Body of pancreas (tissue), 4 donors: Measurements from ENCODE around the gene MAGI1. TPM values are rescaled to one million over a fixed set of nuclear protein-coding genes. Genes with fewer than 3 reads are reported as not detected.

Source experiments
- ATAC-seq: fragments of 150-250 bp; one replicate; pipeline ENCODE4 v1.9.1; 2016
- DNase-seq, 4 donors: peaks; one replicate each; pipeline ENCODE4 v3.0.0-alpha.2; 2019
- H3K27ac ChIP-seq, 4 donors: fragments of 200-600 bp; sonication (generic); 1 replicate in 3 of 4; 2 replicates in 1 of 4; pipeline versions ENCODE4 v1.5.1 to v1.6.1; 2016 to 2019; ENCODE audit warnings: mild to moderate bottlenecking in 1 of 4, mixed read lengths in 1 of 4, moderate library complexity in 1 of 4
- H3K27me3 ChIP-seq, 2 donors: fragments of 200-600 bp; sonication (generic); one replicate each; pipeline ENCODE4 v1.6.0; 2016; ENCODE audit warnings: mild to moderate bottlenecking in 1 of 2
- H3K36me3 ChIP-seq, 2 donors: fragments of 200-600 bp; sonication (generic); replicated peaks in 1 of 2; 2 replicates each; pipeline ENCODE4 v1.5.1; 2016; ENCODE audit warnings: low read depth in 2 of 2; ENCODE audit not compliant: insufficient read depth in 1 of 2
- H3K4me1 ChIP-seq: fragments of 200-600 bp; sonication (generic); one replicate; pipeline ENCODE4 v1.6.0; 2016
- H3K4me3 ChIP-seq, 2 donors: fragments of 200-600 bp; sonication (generic); 1 replicate in 1 of 2; 2 replicates in 1 of 2; pipeline ENCODE4 v1.5.1; 2016 to 2019
- H3K9me3 ChIP-seq, 3 donors: fragments of 200-600 bp; sonication (generic); 1 replicate in 2 of 3; 2 replicates in 1 of 3; pipeline ENCODE4 v1.5.1; 2016
- POLR2A ChIP-seq, 3 donors: fragments of 450-650 bp; IDR thresholded peaks; one replicate each; pipeline ENCODE4 v1.6.1; 2016; ENCODE audit warnings: antibody characterized with exemption in 3 of 3, mild to moderate bottlenecking in 2 of 3
- WGBS, 2 donors: methylation state at CpG; one replicate each; pipeline ENCODE4 v1.1.5; 2017; 5-methylcytosine and 5-hydroxymethylcytosine counted together
- intact Hi-C: fragments of 100-400 bp; cut with DNase I; formaldehyde crosslinking; loops from one replicate; pipeline ENCODE4 v1.15.1; 2023
- total RNA-seq, 2 donors: library from RNA; depleted of rRNA; stranded (reverse); fragments of >200 nt; gene quantifications; one replicate each; pipeline ENCODE4 v1.1.0, GENCODE V29; 2016
- TF ChIP-seq, protein P1 (sequence below), 7 experiments: fragments of 450-650 bp in 4 of 7; fragments of 200-600 bp in 3 of 7; sonication (generic) in 3 of 7; IDR thresholded peaks; one replicate each; pipeline ENCODE4 v1.5.1; 2016 to 2019; ENCODE audit warnings: antibody characterized with exemption in 7 of 7

MAGI1 gene
- total RNA-seq, 2 donors from 2014 or later: 44.2 to 63.6 TPM

DNA sequence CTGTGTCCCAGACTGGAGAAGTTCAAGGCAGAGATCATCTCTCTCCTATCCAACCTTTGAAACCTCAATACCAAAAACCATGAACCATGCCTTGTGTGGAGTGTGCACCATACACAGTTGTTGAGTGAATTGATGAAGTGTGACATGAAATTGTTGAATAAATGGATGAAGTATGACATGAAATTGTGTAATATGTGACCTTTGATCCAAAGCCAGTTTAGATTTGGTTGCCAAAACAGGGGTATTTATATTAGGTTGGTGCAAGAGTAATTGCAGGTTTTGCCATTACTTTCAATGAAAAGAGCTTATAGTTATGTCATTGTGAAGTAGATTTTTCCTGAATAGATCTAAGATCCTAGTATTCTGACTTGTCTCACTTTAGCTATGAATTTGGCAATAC is 3.1 kb upstream of the MAGI1 start:
- Histone ChIP-seq H3K36me3 (no peaks in the 10 kb centered on the region), H3K4me3 (no peak overlapping the region), H3K27me3 (no peaks in the 10 kb centered on the region), H3K27ac (no peak overlapping the region), H3K4me1 (peaks cover 10% of the 10 kb centered on the region), H3K9me3 (no peaks in the 10 kb centered on the region)
- TF ChIP-seq POLR2A (IDR thresholded peaks at IDR 0.05): no peak
- TF ChIP-seq, protein P1, sequence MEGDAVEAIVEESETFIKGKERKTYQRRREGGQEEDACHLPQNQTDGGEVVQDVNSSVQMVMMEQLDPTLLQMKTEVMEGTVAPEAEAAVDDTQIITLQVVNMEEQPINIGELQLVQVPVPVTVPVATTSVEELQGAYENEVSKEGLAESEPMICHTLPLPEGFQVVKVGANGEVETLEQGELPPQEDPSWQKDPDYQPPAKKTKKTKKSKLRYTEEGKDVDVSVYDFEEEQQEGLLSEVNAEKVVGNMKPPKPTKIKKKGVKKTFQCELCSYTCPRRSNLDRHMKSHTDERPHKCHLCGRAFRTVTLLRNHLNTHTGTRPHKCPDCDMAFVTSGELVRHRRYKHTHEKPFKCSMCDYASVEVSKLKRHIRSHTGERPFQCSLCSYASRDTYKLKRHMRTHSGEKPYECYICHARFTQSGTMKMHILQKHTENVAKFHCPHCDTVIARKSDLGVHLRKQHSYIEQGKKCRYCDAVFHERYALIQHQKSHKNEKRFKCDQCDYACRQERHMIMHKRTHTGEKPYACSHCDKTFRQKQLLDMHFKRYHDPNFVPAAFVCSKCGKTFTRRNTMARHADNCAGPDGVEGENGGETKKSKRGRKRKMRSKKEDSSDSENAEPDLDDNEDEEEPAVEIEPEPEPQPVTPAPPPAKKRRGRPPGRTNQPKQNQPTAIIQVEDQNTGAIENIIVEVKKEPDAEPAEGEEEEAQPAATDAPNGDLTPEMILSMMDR (IDR thresholded peaks at IDR 0.05): no peak
- intact Hi-C loops: no loop called here
- ATAC-seq: no peak
- DNase-seq: no peak

DNA sequence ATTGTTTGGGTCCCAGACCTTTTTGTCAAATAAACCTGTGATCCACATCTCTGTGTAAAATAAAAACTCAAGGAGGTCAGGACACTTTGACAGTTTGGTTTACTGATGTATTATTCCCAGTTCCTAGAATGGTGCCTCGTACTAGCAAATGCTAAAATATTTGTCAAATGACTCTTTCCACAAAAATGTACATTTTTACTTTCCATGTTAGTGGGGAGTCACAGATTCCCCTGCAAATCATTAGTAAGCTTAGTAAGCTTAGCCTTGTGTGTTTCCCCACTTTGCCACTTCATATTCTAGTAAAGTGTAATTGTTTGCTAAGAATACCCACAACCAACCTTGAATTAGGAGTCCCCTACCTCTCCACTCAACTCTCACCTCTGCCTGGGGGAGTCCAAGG is 2.4 kb upstream of the MAGI1 start:
- peaks cover 17% of the 10 kb centered on the region for H3K4me1 ChIP-seq
- no peak overlapping the region for H3K4me3 ChIP-seq
- no peaks in the 10 kb centered on the region for H3K9me3 ChIP-seq
- WGBS, 2 donors: 88 to 93% methylated on average over 1 of the region's 1 CpG
- TF ChIP-seq, protein P1 (IDR thresholded peaks at IDR 0.05): no peak
- no peak for TF ChIP-seq POLR2A (IDR thresholded peaks at IDR 0.05)
- no peak overlapping the region for H3K27ac ChIP-seq
- no peaks in the 10 kb centered on the region for H3K27me3 ChIP-seq
- ATAC-seq (no peak), DNase-seq (no peak)
- intact Hi-C loops: no loop called here
- H3K36me3 ChIP-seq: no peaks in the 10 kb centered on the region

DNA sequence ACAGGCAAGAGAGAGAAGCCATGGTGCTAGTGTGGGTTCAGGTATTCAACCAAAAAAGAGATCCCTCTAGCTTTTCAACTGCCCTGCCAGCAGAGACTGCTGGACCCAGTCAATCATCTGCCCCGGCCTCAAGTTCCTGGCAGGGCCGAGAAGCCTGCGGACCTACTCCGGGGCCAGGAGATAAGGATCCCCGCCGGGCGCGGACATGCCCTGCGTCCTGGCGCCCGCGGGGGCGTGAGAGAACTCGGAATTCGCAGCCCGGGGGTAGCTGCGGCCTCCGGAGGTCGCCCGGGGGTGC is 821 bp upstream of the MAGI1 start:
- Histone ChIP-seq H3K36me3 (no peaks in the 10 kb centered on the region), H3K27me3 (no peaks in the 10 kb centered on the region), H3K4me3 (peak overlapping the region; percentile 29 to 79), H3K9me3 (no peaks in the 10 kb centered on the region), H3K4me1 (peaks cover 28% of the 10 kb centered on the region), H3K27ac (peak overlapping the region; percentile 89 to 98 (median 97))
- WGBS, 2 donors: 1% methylated on average over 15 to 19 of the region's 20 CpGs
- peak; percentile 47 to 62 (median 52) for DNase-seq
- intact Hi-C loops: no loop called here
- peak in 1 of 3 donors; percentile 9 for TF ChIP-seq POLR2A (IDR thresholded peaks at IDR 0.05)
- TF ChIP-seq, protein P1 (IDR thresholded peaks at IDR 0.05): peak in 3 of 7 experiments; percentile 12 to 15 (median 14)
- ATAC-seq: peak; percentile 9

DNA sequence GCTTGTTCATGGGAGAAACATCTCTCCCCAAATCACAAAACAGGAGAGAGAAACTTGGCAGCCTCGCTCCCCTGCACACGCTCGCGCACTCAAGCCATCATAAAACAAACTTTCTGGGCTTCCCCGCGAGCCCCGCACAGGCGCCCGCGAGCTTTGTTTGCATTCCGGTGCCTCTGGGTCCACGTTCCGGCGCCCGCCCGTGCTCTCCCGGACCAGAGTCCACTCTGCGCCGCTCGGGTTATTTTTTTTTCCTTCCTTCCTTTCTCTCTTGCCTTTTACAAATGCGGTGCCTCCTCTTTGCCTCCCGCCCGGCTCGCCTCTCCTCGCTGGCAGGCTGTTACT is 363 bp downstream of the MAGI1 start:
- peak; percentile 43 for ATAC-seq
- 0% methylated on average over 25 of the region's 25 CpGs for WGBS, 2 donors
- intact Hi-C loops: no loop called here

DNA sequence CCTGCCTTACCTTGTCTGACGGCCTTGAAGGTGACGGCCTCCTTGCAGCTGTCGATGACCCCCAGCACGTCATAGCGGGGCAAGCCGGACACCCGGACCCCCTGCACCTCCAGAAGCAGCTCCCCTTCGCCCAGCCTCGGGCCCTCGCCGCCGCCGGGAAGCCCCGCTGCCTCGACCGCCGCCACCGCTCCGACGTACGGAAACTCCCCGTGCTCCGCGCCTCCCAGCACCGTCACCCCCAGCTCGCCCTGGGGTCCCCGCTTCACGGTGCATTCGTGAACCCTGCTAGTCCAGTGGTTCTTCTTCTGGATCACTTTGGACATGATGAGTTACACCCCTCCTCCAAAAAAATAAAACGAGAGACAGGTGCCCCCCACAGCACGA is 740 bp downstream of the MAGI1 start:
- DNase-seq: peak; percentile 16 to 41 (median 30)
- intact Hi-C loops: no loop called here
- no peak for ATAC-seq

More for the DNA sequence above, 363 bp downstream of the MAGI1 start:
- Histone ChIP-seq H3K27ac (peak overlapping the region; percentile 89 to 98 (median 97)), H3K4me3 (peak overlapping the region; percentile 68 to 90), H3K36me3 (no peaks in the 10 kb centered on the region), H3K27me3 (no peaks in the 10 kb centered on the region), H3K4me1 (peaks cover 32% of the 10 kb centered on the region), H3K9me3 (no peaks in the 10 kb centered on the region)
- DNase-seq: no peak
- TF ChIP-seq POLR2A (IDR thresholded peaks at IDR 0.05): no peak
- TF ChIP-seq, protein P1 (IDR thresholded peaks at IDR 0.05): no peak

More for the DNA sequence above, 740 bp downstream of the MAGI1 start:
- Histone ChIP-seq H3K27me3 (no peaks in the 10 kb centered on the region), H3K36me3 (no peaks in the 10 kb centered on the region), H3K27ac (peak overlapping the region; percentile 89 to 98 (median 97)), H3K4me1 (peaks cover 36% of the 10 kb centered on the region), H3K4me3 (peak overlapping the region; percentile 68 to 90), H3K9me3 (no peaks in the 10 kb centered on the region)
- 0% methylated on average over 6 to 31 of the region's 31 CpGs for WGBS, 2 donors
- TF ChIP-seq, protein P1 (IDR thresholded peaks at IDR 0.05): no peak
- no peak for TF ChIP-seq POLR2A (IDR thresholded peaks at IDR 0.05)
